GM10266 (cell line): Measurements from ENCODE around the gene CYB5R2.

Experiments
- DNase-seq: peaks from one replicate; pipeline ENCODE4 v3.0.0; 2012; ENCODE audit errors: extremely low spot score
- TF ChIP-seq, protein P1 (sequence below): IDR thresholded peaks from 2 replicates; pipeline ENCODE4 v1.5.1; 2012; ENCODE audit warnings: mild to moderate bottlenecking, low read depth; ENCODE audit not compliant: control insufficient read depth, insufficient read depth; ENCODE audit errors: missing control alignments

Gene CYB5R2

DNA sequence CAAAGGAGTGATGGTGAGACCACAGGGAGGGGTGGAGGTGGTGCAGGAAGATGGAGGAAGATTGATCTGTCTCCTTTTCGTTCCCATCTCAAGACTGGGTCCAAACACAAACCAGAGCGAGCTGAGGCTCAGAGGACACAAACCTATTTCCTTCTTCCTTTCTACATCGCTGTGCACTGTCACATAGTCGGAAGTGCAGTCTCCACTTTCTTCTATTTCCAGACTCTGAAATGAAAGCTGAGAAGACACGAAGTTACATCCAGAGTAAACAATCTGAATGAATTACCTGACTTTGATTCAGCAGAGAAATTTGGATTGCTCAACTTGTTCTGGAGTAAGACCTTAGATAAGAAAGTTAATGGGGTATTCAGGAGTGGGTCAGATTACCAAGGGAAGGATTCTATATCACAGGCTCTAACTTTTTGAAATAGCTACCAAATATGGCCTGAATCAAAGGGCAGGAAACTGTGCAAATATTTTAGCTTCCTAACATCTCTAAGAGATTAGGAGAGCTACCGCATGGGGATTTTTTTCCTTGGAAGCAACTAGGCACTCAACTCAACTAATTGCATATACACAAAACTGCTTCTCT is 18.6 kb upstream of the CYB5R2 start:
- DNase-seq, result no peak
- TF ChIP-seq, protein P1, sequence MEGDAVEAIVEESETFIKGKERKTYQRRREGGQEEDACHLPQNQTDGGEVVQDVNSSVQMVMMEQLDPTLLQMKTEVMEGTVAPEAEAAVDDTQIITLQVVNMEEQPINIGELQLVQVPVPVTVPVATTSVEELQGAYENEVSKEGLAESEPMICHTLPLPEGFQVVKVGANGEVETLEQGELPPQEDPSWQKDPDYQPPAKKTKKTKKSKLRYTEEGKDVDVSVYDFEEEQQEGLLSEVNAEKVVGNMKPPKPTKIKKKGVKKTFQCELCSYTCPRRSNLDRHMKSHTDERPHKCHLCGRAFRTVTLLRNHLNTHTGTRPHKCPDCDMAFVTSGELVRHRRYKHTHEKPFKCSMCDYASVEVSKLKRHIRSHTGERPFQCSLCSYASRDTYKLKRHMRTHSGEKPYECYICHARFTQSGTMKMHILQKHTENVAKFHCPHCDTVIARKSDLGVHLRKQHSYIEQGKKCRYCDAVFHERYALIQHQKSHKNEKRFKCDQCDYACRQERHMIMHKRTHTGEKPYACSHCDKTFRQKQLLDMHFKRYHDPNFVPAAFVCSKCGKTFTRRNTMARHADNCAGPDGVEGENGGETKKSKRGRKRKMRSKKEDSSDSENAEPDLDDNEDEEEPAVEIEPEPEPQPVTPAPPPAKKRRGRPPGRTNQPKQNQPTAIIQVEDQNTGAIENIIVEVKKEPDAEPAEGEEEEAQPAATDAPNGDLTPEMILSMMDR, result no peak

GRCh38 chr11:7690648-7691047 is 17.3 kb upstream of the CYB5R2 start:
- no peak for DNase-seq
- TF ChIP-seq, protein P1, result no peak

GRCh38 chr11:7689239-7689638 is 15.9 kb upstream of the CYB5R2 start:
- TF ChIP-seq, protein P1, result no peak
- no peak for DNase-seq

- TF ChIP-seq, protein P1, result peak; percentile 71
- DNase-seq, result peak; percentile 39
Observed at GRCh38 chr11:7688238-7688826, 15.0 kb upstream of the CYB5R2 start.

- no peak for DNase-seq
- TF ChIP-seq, protein P1, result no peak
Observed at GRCh38 chr11:7687386-7687785, 14.1 kb upstream of the CYB5R2 start.

- no peak for DNase-seq
- TF ChIP-seq, protein P1, result no peak
Observed at GRCh38 chr11:7686761-7687160, 13.5 kb upstream of the CYB5R2 start.

DNA sequence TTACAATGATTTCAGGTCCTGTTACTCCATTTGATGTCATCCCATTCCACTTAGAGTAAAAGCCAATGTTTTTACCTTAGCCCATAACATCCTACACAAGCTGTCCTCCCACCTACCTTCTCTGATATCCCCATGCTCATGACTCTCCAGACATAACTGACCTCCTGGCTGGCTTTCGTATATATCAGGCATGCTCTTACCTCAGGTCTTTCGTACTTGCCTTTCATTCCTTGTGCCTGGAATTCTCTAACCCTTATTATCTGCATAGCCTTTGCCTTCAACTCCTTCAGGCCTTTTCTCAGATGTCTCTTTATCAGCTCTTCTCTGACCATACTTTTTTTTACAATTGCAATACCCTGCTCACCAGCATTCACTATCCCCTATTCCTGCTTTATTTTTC is 10.3 kb upstream of the CYB5R2 start:
- TF ChIP-seq, protein P1, result no peak
- DNase-seq, result no peak
